ENCODE measurements around the gene CDPF1. TPM values are rescaled to one million over a fixed set of nuclear protein-coding genes. Genes with fewer than 3 reads are reported as not detected.

Gene CDPF1
- polyA plus RNA-seq, 1 donor (not counting 4 experiments of a cell fraction or from before 2014, with no cell fraction given): 5.9 TPM

DNA sequence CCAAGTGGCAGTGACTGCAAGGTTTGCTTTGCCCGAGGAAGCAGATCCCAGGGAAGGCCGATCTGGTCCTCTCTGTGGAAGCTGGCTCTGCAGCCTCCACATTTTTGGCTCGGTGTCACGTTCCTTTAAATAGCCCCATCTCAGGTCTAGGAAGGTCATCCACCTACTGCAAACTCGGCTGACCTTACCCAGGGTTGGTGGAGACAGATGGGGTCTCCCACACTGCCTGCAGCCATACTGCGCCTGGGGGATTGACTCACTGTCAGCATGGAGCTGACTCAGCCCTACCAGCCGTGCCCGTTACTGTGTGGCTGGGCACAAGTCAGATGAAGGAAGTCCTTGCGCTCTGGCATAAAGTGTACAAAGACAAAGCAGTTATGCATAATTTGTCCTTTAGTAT is 16.9 kb downstream of the CDPF1 start:
- Histone ChIP-seq H2AFZ (ENCODE audit: control insufficient read depth, low read length) (no peak overlapping the region), H3K9me1 (ENCODE audit: control insufficient read depth, extremely low read depth, insufficient read depth, low read length) (no peaks in the 10 kb centered on the region)
- DNase-seq (ENCODE audit: low read depth, low spot score): no peak

DNA sequence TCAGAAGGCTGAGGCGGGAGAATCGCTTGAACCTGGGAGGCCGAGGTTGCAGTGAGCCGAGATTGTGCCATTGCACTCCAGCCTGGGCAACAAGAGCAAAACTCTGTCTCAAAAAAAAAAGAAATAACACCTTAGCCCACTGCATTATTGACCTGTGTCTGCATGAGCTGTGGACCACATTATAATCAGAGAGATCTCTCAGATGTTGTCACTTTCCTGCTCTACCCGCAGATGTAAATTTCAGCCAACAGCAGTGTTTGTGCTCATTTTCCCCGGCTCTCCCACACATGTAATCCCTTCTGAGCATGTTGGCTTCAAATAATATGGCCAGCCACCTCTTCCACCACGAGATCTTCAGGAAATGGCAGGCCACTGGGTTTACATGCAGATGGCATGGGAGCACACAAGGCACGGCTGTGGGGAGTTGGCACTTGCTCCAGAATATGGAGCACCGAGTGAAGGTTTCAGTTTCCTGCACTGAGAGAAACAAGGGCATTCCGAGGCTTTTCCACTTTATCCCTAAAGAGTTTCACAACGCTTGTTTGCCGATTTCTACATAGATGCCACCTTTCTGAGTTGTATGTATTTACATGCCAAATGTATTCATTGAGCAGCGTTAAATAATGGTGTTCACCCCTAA is 19.7 kb downstream of the CDPF1 start:
- Histone ChIP-seq H3K27ac (ENCODE audit: control insufficient read depth, insufficient read depth, low read length) (no peak overlapping the region), H3K4me2 (ENCODE audit: control insufficient read depth, extremely low read depth, insufficient read depth, low read depth, low read length) (no peak overlapping the region), H3K79me2 (ENCODE audit: control insufficient read depth, insufficient read depth, low read length) (no peaks in the 10 kb centered on the region), H3K4me3 (ENCODE audit: control insufficient read depth in 2 of 3, extremely low read depth in 1 of 3, insufficient read depth in 2 of 3, low read depth in 1 of 3, low read length in 3 of 3) (no peak overlapping the region), H3K27me3 (ENCODE audit: control insufficient read depth, extremely low read depth, insufficient read depth, low read length) (no peaks in the 10 kb centered on the region), H3K9me3 (ENCODE audit: control insufficient read depth, low read depth, low read length) (no peaks in the 10 kb centered on the region), H3K4me1 (ENCODE audit: control insufficient read depth, extremely low read depth, insufficient read depth, low read length) (no peaks in the 10 kb centered on the region), H3K36me3 (ENCODE audit: control insufficient read depth in 2 of 2, extremely low read depth in 1 of 2, insufficient read depth in 2 of 2, low read length in 2 of 2) (no peaks in the 10 kb centered on the region), H4K20me1 (ENCODE audit: control insufficient read depth, extremely low read depth, insufficient read depth, low read length) (no peaks in the 10 kb centered on the region), H3K9me1 (ENCODE audit: control insufficient read depth, extremely low read depth, insufficient read depth, low read length) (peaks cover 2% of the 10 kb centered on the region), H2AFZ (ENCODE audit: control insufficient read depth, low read length) (no peak overlapping the region), H3K9ac (ENCODE audit: control insufficient read depth, extremely low read depth, insufficient read depth, low read length) (no peak overlapping the region)
- dilution Hi-C loops (cut with MboI; ENCODE audit: extremely low pct_ligation_motif_present, low sequenced_read_pairs): no loop called here
- DNase-seq (ENCODE audit: low read depth, low spot score): no peak
- FAIRE-seq: no peak
- TF ChIP-seq, protein P1, sequence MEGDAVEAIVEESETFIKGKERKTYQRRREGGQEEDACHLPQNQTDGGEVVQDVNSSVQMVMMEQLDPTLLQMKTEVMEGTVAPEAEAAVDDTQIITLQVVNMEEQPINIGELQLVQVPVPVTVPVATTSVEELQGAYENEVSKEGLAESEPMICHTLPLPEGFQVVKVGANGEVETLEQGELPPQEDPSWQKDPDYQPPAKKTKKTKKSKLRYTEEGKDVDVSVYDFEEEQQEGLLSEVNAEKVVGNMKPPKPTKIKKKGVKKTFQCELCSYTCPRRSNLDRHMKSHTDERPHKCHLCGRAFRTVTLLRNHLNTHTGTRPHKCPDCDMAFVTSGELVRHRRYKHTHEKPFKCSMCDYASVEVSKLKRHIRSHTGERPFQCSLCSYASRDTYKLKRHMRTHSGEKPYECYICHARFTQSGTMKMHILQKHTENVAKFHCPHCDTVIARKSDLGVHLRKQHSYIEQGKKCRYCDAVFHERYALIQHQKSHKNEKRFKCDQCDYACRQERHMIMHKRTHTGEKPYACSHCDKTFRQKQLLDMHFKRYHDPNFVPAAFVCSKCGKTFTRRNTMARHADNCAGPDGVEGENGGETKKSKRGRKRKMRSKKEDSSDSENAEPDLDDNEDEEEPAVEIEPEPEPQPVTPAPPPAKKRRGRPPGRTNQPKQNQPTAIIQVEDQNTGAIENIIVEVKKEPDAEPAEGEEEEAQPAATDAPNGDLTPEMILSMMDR (optimal IDR thresholded peaks at IDR 0.05 in 1 of 3, IDR thresholded peaks at IDR 0.05 in 1 of 3, conservative IDR thresholded peaks at IDR 0.05 in 1 of 3; ENCODE audit: extremely low read depth in 1 of 3, insufficient read depth in 2 of 3, low read length in 3 of 3): no peak
- TF ChIP-seq EZH2 (IDR thresholded peaks at IDR 0.05; ENCODE audit: low read length): no peak

More for the DNA sequence above, 16.9 kb downstream of the CDPF1 start:
- no peaks in the 10 kb centered on the region for H3K9me3 ChIP-seq (ENCODE audit: control insufficient read depth, low read depth, low read length)
- H3K4me3 ChIP-seq (ENCODE audit: control insufficient read depth in 2 of 3, extremely low read depth in 1 of 3, insufficient read depth in 2 of 3, low read depth in 1 of 3, low read length in 3 of 3): no peak overlapping the region
- H3K9ac ChIP-seq (ENCODE audit: control insufficient read depth, extremely low read depth, insufficient read depth, low read length): no peak overlapping the region
- dilution Hi-C loops (cut with MboI; ENCODE audit: extremely low pct_ligation_motif_present, low sequenced_read_pairs): no loop called here
- no peaks in the 10 kb centered on the region for H3K27me3 ChIP-seq (ENCODE audit: control insufficient read depth, extremely low read depth, insufficient read depth, low read length)
- no peaks in the 10 kb centered on the region for H4K20me1 ChIP-seq (ENCODE audit: control insufficient read depth, extremely low read depth, insufficient read depth, low read length)
- H3K36me3 ChIP-seq (ENCODE audit: control insufficient read depth in 2 of 2, extremely low read depth in 1 of 2, insufficient read depth in 2 of 2, low read length in 2 of 2): no peaks in the 10 kb centered on the region
- H3K4me1 ChIP-seq (ENCODE audit: control insufficient read depth, extremely low read depth, insufficient read depth, low read length): no peaks in the 10 kb centered on the region
- H3K4me2 ChIP-seq (ENCODE audit: control insufficient read depth, extremely low read depth, insufficient read depth, low read depth, low read length): no peak overlapping the region
- no peaks in the 10 kb centered on the region for H3K79me2 ChIP-seq (ENCODE audit: control insufficient read depth, insufficient read depth, low read length)
- H3K27ac ChIP-seq (ENCODE audit: control insufficient read depth, insufficient read depth, low read length): no peak overlapping the region
- no peak for FAIRE-seq
- TF ChIP-seq, protein P1 (optimal IDR thresholded peaks at IDR 0.05 in 1 of 3, IDR thresholded peaks at IDR 0.05 in 1 of 3, conservative IDR thresholded peaks at IDR 0.05 in 1 of 3; ENCODE audit: extremely low read depth in 1 of 3, insufficient read depth in 2 of 3, low read length in 3 of 3): no peak
- no peak for TF ChIP-seq EZH2 (IDR thresholded peaks at IDR 0.05; ENCODE audit: low read length)

Measured in keratinocyte (primary cell).